Measurements from ENCODE around the gene ARID1B.

Gene ARID1B

DNA sequence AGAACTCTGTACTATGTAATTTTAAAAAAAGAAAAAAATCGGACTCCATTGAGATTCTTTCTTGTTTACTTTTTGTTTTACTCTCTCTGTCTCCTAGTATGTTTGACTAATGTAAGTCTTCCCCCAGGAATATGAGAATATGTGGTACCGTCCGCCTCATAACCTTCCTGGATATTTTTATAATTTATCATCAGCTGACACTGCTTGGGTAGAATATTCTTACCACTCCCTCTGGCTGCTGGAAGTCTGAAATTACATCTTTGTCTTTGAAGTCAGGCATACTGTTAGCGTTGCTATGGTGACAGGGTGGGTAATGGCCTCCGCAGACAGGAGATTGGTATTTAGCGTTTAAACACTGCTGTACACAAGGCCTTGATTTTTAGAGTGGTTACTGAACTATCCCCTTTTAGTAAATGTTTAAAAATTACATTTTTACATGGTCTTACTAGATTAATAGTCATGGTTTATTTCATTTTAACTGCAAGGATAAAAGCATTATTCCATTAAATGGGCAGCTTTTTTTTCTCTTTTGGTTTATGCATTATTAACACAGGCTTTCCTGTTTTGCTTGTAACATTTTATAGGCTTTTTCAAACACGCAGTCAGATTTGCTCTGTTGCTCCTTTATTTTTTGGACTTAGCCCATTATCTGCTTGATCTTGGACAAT lies 176.4 kb downstream of the ARID1B start:
- Histone ChIP-seq H3K27me3 (ENCODE audit: control insufficient read depth, insufficient read depth, low read length) (no peaks in the 10 kb centered on the region), H3K27ac (ENCODE audit: low read depth, low read length) (no peak overlapping the region), H3K4me1 (ENCODE audit: control insufficient read depth, insufficient read depth, low read length) (peaks cover 38% of the 10 kb centered on the region), H3K4me3 (ENCODE audit: low read depth, low read length) (0 out of 2 replicates have a peak overlapping the region, but pooled peaks have one; percentile 4), H3K36me3 (ENCODE audit: control insufficient read depth, insufficient read depth, low read length) (peaks cover 3% of the 10 kb centered on the region; the same call in 1 of the 2 replicates), H3K9me3 (ENCODE audit: control insufficient read depth, insufficient read depth, low read length) (no peaks in the 10 kb centered on the region), H3K9ac (ENCODE audit: low read depth, low read length) (no peak overlapping the region)

GRCh38 chr6:156954191-156954590 lies 177.0 kb downstream of the ARID1B start:
- peaks cover 35% of the 10 kb centered on the region for H3K4me1 ChIP-seq (ENCODE audit: control insufficient read depth, insufficient read depth, low read length)
- peaks cover 3% of the 10 kb centered on the region; the same call in 1 of the 2 replicates for H3K36me3 ChIP-seq (ENCODE audit: control insufficient read depth, insufficient read depth, low read length)
- H3K9me3 ChIP-seq (ENCODE audit: control insufficient read depth, insufficient read depth, low read length): no peaks in the 10 kb centered on the region
- no peak overlapping the region for H3K27ac ChIP-seq (ENCODE audit: low read depth, low read length)
- no peak overlapping the region for H3K9ac ChIP-seq (ENCODE audit: low read depth, low read length)
- no peak overlapping the region for H3K4me3 ChIP-seq (ENCODE audit: low read depth, low read length)
- no peaks in the 10 kb centered on the region for H3K27me3 ChIP-seq (ENCODE audit: control insufficient read depth, insufficient read depth, low read length)

GRCh38 chr6:156954816-156955215 lies 177.6 kb downstream of the ARID1B start:
- H3K36me3 ChIP-seq (ENCODE audit: control insufficient read depth, insufficient read depth, low read length): peaks cover 3% of the 10 kb centered on the region; the same call in 1 of the 2 replicates
- no peaks in the 10 kb centered on the region for H3K27me3 ChIP-seq (ENCODE audit: control insufficient read depth, insufficient read depth, low read length)
- no peaks in the 10 kb centered on the region for H3K9me3 ChIP-seq (ENCODE audit: control insufficient read depth, insufficient read depth, low read length)
- H3K4me3 ChIP-seq (ENCODE audit: low read depth, low read length): no peak overlapping the region
- no peak overlapping the region for H3K9ac ChIP-seq (ENCODE audit: low read depth, low read length)
- no peak overlapping the region for H3K27ac ChIP-seq (ENCODE audit: low read depth, low read length)
- H3K4me1 ChIP-seq (ENCODE audit: control insufficient read depth, insufficient read depth, low read length): peaks cover 30% of the 10 kb centered on the region

DNA sequence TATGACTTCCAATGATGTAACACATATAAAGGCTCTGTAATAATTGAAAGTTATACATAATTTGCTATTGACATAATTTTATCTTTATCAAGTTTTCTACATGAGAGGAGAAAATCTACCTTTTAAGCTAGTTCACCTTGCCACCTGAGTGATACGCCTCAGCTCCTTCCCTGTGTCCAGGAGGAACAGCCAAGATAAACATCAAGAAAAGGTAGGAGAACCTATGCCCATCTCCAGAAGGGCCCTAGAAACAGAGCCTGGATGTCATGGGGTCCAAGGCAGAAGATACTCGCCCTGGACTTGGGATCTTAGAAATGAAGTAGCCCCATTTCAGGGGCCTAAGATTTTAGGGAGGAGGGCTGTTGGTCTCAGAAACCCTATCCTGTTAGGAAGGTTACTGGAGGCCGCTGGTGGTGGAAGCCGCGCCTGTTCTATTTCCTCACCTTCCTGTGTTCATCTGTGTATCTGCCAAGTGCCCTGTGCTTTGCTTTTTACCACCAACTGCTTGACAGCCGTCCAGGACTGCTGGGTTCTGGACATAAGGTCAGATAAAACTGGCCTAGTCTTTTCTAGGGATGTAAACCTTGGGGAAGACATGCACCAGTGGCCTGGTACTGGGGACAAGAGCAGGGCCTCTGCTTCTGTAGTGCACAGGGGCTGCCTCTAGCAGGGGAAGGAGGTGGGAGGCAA lies 178.5 kb downstream of the ARID1B start:
- Histone ChIP-seq H3K4me1 (ENCODE audit: control insufficient read depth, insufficient read depth, low read length) (peaks cover 30% of the 10 kb centered on the region), H3K27me3 (ENCODE audit: control insufficient read depth, insufficient read depth, low read length) (no peaks in the 10 kb centered on the region), H3K9ac (ENCODE audit: low read depth, low read length) (no peak overlapping the region), H3K9me3 (ENCODE audit: control insufficient read depth, insufficient read depth, low read length) (no peaks in the 10 kb centered on the region), H3K27ac (ENCODE audit: low read depth, low read length) (no peak overlapping the region), H3K36me3 (ENCODE audit: control insufficient read depth, insufficient read depth, low read length) (peaks cover 3% of the 10 kb centered on the region; the same call in 1 of the 2 replicates), H3K4me3 (ENCODE audit: low read depth, low read length) (no peak overlapping the region)

DNA sequence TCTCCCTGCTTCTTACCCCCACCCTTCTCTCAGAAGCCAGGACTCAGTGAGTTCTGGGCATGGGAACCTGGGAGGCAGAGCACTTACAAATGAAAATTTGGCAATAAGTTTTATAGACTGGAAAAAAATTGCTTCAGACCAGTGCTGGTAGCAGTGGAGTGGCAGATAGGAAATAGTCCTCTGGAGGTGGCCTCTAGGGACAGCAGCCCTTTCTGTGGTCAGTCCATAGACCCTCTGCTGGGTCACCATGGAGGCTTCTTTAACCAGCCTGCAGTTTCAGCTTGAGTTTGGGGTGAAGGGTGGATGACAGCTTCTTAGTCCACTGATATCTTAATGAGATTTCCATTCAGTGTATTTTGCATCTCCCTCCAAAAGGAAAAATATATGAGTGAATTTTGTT lies 179.1 kb downstream of the ARID1B start:
- no peak overlapping the region for H3K9ac ChIP-seq (ENCODE audit: low read depth, low read length)
- no peaks in the 10 kb centered on the region for H3K27me3 ChIP-seq (ENCODE audit: control insufficient read depth, insufficient read depth, low read length)
- H3K9me3 ChIP-seq (ENCODE audit: control insufficient read depth, insufficient read depth, low read length): no peaks in the 10 kb centered on the region
- H3K27ac ChIP-seq (ENCODE audit: low read depth, low read length): no peak overlapping the region
- H3K4me3 ChIP-seq (ENCODE audit: low read depth, low read length): no peak overlapping the region
- H3K36me3 ChIP-seq (ENCODE audit: control insufficient read depth, insufficient read depth, low read length): peaks cover 3% of the 10 kb centered on the region; the same call in 1 of the 2 replicates
- peaks cover 30% of the 10 kb centered on the region for H3K4me1 ChIP-seq (ENCODE audit: control insufficient read depth, insufficient read depth, low read length)

GRCh38 chr6:156957931-156958547 lies 180.9 kb downstream of the ARID1B start:
- H3K9me3 ChIP-seq (ENCODE audit: control insufficient read depth, insufficient read depth, low read length): no peaks in the 10 kb centered on the region
- peaks cover 27% of the 10 kb centered on the region for H3K4me1 ChIP-seq (ENCODE audit: control insufficient read depth, insufficient read depth, low read length)
- no peak overlapping the region for H3K9ac ChIP-seq (ENCODE audit: low read depth, low read length)
- no peak overlapping the region for H3K27ac ChIP-seq (ENCODE audit: low read depth, low read length)
- H3K4me3 ChIP-seq (ENCODE audit: low read depth, low read length): no peak overlapping the region
- no peaks in the 10 kb centered on the region for H3K27me3 ChIP-seq (ENCODE audit: control insufficient read depth, insufficient read depth, low read length)
- H3K36me3 ChIP-seq (ENCODE audit: control insufficient read depth, insufficient read depth, low read length): peaks cover 3% of the 10 kb centered on the region; the same call in 1 of the 2 replicates

- no peak overlapping the region for H3K4me3 ChIP-seq (ENCODE audit: low read depth, low read length)
- H3K27me3 ChIP-seq (ENCODE audit: control insufficient read depth, insufficient read depth, low read length): no peaks in the 10 kb centered on the region
- H3K36me3 ChIP-seq (ENCODE audit: control insufficient read depth, insufficient read depth, low read length): no peaks in the 10 kb centered on the region
- no peak overlapping the region for H3K9ac ChIP-seq (ENCODE audit: low read depth, low read length)
- no peaks in the 10 kb centered on the region for H3K9me3 ChIP-seq (ENCODE audit: control insufficient read depth, insufficient read depth, low read length)
- peaks cover 39% of the 10 kb centered on the region for H3K4me1 ChIP-seq (ENCODE audit: control insufficient read depth, insufficient read depth, low read length)
- H3K27ac ChIP-seq (ENCODE audit: low read depth, low read length): no peak overlapping the region
Measured at GRCh38 chr6:156960525-156960924, 183.3 kb downstream of the ARID1B start.

- Histone ChIP-seq H3K27ac (ENCODE audit: low read depth, low read length) (no peak overlapping the region), H3K9ac (ENCODE audit: low read depth, low read length) (no peak overlapping the region), H3K4me3 (ENCODE audit: low read depth, low read length) (no peak overlapping the region), H3K4me1 (ENCODE audit: control insufficient read depth, insufficient read depth, low read length) (peaks cover 46% of the 10 kb centered on the region), H3K36me3 (ENCODE audit: control insufficient read depth, insufficient read depth, low read length) (no peaks in the 10 kb centered on the region), H3K27me3 (ENCODE audit: control insufficient read depth, insufficient read depth, low read length) (no peaks in the 10 kb centered on the region), H3K9me3 (ENCODE audit: control insufficient read depth, insufficient read depth, low read length) (no peaks in the 10 kb centered on the region)
Measured at GRCh38 chr6:156961282-156961892, 184.2 kb downstream of the ARID1B start.

- Histone ChIP-seq H3K27me3 (ENCODE audit: control insufficient read depth, insufficient read depth, low read length) (no peaks in the 10 kb centered on the region), H3K4me1 (ENCODE audit: control insufficient read depth, insufficient read depth, low read length) (peaks cover 60% of the 10 kb centered on the region), H3K36me3 (ENCODE audit: control insufficient read depth, insufficient read depth, low read length) (no peaks in the 10 kb centered on the region), H3K4me3 (ENCODE audit: low read depth, low read length) (peak overlapping the region; percentile 10; the same call in 1 of the 2 replicates), H3K9me3 (ENCODE audit: control insufficient read depth, insufficient read depth, low read length) (no peaks in the 10 kb centered on the region), H3K27ac (ENCODE audit: low read depth, low read length) (peak overlapping the region; percentile 28), H3K9ac (ENCODE audit: low read depth, low read length) (no peak overlapping the region)
Measured at GRCh38 chr6:156963712-156964700, 186.8 kb downstream of the ARID1B start.

- Histone ChIP-seq H3K4me1 (ENCODE audit: control insufficient read depth, insufficient read depth, low read length) (peaks cover 68% of the 10 kb centered on the region), H3K4me3 (ENCODE audit: low read depth, low read length) (no peak overlapping the region), H3K27ac (ENCODE audit: low read depth, low read length) (no peak overlapping the region), H3K27me3 (ENCODE audit: control insufficient read depth, insufficient read depth, low read length) (no peaks in the 10 kb centered on the region), H3K36me3 (ENCODE audit: control insufficient read depth, insufficient read depth, low read length) (no peaks in the 10 kb centered on the region), H3K9me3 (ENCODE audit: control insufficient read depth, insufficient read depth, low read length) (no peaks in the 10 kb centered on the region), H3K9ac (ENCODE audit: low read depth, low read length) (no peak overlapping the region)
Measured at GRCh38 chr6:156967852-156968251, 190.7 kb downstream of the ARID1B start.
